Fibroblast of mammary gland (primary cell): Measurements from ENCODE around the gene SPEM2.

Experiments
- DNase-seq: peaks from one replicate; pipeline ENCODE4 v3.0.0-alpha.2; 2010; ENCODE audit warnings: low read depth
- H3K4me3 ChIP-seq: 2 replicates; pipeline ENCODE4 v1.5.1; 2011; ENCODE audit warnings: low read depth, mild to moderate bottlenecking, low read length, moderate library complexity; ENCODE audit not compliant: control insufficient read depth
- CTCF ChIP-seq: conservative IDR thresholded peaks from 2 replicates; pipeline ENCODE4 v1.5.1; 2011; ENCODE audit warnings: low read depth, low read length, inconsistent platforms; ENCODE audit not compliant: control insufficient read depth, insufficient read depth

The SPEM2 gene

GRCh38 chr17:7403977-7404736 is 21.3 kb upstream of the SPEM2 start, which contains the start of gene TMEM256:
Gene TMEM256 (minus strand): TSS chr17:7404097. CDS start chr17:7404084, 13 bp downstream.
- peak within 1 kb of the TSS; percentile 69 for H3K4me3 ChIP-seq
- TF ChIP-seq CTCF: no peak
- DNase-seq: peak; percentile 99

DNA sequence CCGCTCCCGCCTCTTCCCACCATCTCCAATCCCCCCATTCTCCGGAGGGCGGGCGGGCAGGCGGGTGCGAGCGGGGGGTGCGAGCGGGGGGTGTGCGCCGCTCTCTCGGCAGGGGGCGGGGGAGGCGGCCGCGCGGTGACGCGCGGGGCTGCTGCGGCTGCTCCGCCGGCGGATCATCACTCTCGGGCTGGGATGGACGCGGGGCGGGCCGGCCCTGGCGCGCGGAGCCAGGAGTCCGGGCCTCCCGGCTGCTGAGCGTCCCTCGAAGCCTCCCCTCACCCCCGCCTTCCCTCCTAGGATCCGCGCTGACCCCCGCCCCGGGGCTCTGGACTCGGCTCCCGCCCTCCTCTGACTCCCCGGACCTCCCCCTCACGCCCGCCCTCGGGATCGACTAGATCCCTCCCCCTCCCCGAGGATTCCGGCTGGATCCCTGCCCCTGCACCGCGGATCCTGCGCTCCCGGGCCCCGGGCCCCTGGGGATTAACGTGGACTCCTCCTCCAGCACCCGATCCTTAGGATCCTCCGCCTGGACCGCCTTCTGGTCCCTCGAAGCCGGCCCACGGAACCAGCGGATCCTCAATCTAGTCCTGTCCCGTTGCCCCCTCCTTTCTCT is 20.6 kb upstream of the SPEM2 start:
- TF ChIP-seq CTCF: no peak
- H3K4me3 ChIP-seq: peak overlapping the region; percentile 69
- DNase-seq: peak; percentile 21

DNA sequence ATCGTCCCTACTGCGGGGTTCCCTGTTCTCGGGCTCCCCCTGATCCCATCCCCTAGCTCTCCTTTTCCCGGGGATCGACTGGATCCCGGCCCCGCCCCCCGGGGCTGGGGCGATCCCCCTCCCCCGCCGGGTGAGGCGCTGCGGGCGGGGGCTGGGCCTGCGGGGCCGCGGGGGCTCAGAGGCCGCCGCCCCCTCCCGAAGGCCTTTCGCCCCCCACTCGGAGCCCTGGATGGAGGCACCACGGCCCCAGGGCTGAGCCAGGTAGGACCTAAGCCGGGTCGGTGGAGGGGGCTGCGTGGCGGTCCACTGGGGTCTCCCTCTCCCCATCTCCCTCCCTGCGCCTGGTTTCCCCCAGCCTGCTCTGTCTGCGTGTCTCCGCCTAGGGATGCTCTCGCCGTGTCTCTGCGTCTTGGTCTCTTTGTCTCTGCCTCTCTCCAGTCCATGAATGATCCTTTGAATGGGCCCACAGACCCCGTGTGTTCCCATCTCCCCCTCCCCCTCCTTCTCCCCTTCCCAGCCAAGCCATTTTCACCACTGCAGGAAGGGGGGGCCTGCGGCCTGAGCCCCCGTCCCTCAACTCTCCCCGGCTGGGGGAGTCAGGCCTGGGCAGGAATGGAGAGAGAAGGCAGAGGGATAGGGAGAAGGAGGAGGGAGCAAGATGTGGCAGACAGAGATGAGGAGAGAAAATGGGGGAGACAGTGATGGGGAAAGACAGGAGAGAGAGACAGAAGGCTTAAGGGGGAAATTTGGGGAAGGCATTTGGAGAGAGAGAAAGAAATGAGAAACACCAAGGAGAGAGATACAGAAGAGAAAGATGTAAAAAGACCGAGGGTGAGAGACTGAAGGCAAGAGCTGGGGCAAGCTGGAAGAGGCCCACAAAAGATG is 19.8 kb upstream of the SPEM2 start:
- peak overlapping the region; percentile 69 for H3K4me3 ChIP-seq
- TF ChIP-seq CTCF: no peak
- DNase-seq: no peak

GRCh38 chr17:7406235-7406825 is 19.1 kb upstream of the SPEM2 start:
- no peak for TF ChIP-seq CTCF
- no peak for DNase-seq
- peak overlapping the region; percentile 69 for H3K4me3 ChIP-seq

- DNase-seq: no peak
- no peak for TF ChIP-seq CTCF
- H3K4me3 ChIP-seq: no peak overlapping the region
Measured at GRCh38 chr17:7407082-7407481, 18.3 kb upstream of the SPEM2 start.
